Measurements from ENCODE around the gene DDRGK1. TPM values are rescaled to one million over a fixed set of nuclear protein-coding genes. Genes with fewer than 3 reads are reported as not detected.

DDRGK1 gene
- total RNA-seq, 4 donors from 2014 or later = 76.7 to 117 (median 89.9) TPM

- no peak for DNase-seq (ENCODE audit: low spot score in 2 of 2)
Measured at GRCh38 chr20:3248167-3248992, 43.9 kb upstream of the DDRGK1 start.

GRCh38 chr20:3247638-3248037 lies 43.2 kb upstream of the DDRGK1 start:
- H3K27ac ChIP-seq = no peak overlapping the region
- 58 to 60% methylated on average over 4 of the region's 4 CpGs for WGBS, 2 donors

More at GRCh38 chr20:3248167-3248992, 43.9 kb upstream of the DDRGK1 start:
- no peak overlapping the region for H3K27ac ChIP-seq
- peak overlapping the region in 2 of 4 donors; percentile 5 to 12 for H3K4me3 ChIP-seq
- H3K9me3 ChIP-seq = no peaks in the 10 kb centered on the region
- H3K4me1 ChIP-seq = peaks cover 0 to 15% (median 7%) of the 10 kb centered on the region in 4 donors
- peaks cover 0 to 39% (median 0%) of the 10 kb centered on the region in 3 donors for H3K36me3 ChIP-seq
- no peak for TF ChIP-seq EP300 (IDR thresholded peaks at IDR 0.05)
- no peak for TF ChIP-seq POLR2A (IDR thresholded peaks at IDR 0.05)
- TF ChIP-seq CTCF (IDR thresholded peaks at IDR 0.05) = no peak
- peaks cover 0 to 8% of the 10 kb centered on the region in 2 donors for H3K27me3 ChIP-seq
- 12 to 13% methylated on average over 37 to 53 of the region's 53 CpGs for WGBS, 2 donors

GRCh38 chr20:3246682-3247081 lies 42.2 kb upstream of the DDRGK1 start:
- peaks cover 0 to 15% (median 7%) of the 10 kb centered on the region in 4 donors for H3K4me1 ChIP-seq
- no peak overlapping the region for H3K27ac ChIP-seq
- WGBS, 2 donors = 81 to 90% methylated on average over 1 of the region's 1 CpG
- no peak for TF ChIP-seq EP300 (IDR thresholded peaks at IDR 0.05)
- TF ChIP-seq CTCF (IDR thresholded peaks at IDR 0.05) = no peak
- TF ChIP-seq POLR2A (IDR thresholded peaks at IDR 0.05) = no peak
- no peak for DNase-seq (ENCODE audit: low spot score in 2 of 2)
- H3K36me3 ChIP-seq = peaks cover 0 to 22% (median 0%) of the 10 kb centered on the region in 3 donors
- H3K9me3 ChIP-seq = no peaks in the 10 kb centered on the region
- no peak overlapping the region for H3K4me3 ChIP-seq
- H3K27me3 ChIP-seq = peaks cover 0 to 9% of the 10 kb centered on the region in 2 donors

More at GRCh38 chr20:3247638-3248037, 43.2 kb upstream of the DDRGK1 start:
- H3K36me3 ChIP-seq = peaks cover 0 to 32% (median 0%) of the 10 kb centered on the region in 3 donors
- TF ChIP-seq POLR2A (IDR thresholded peaks at IDR 0.05) (no peak), EP300 (IDR thresholded peaks at IDR 0.05) (no peak), CTCF (IDR thresholded peaks at IDR 0.05) (no peak)
- H3K4me3 ChIP-seq = no peak overlapping the region
- DNase-seq (ENCODE audit: low spot score in 2 of 2) = no peak
- H3K27me3 ChIP-seq = peaks cover 0 to 8% of the 10 kb centered on the region in 2 donors
- peaks cover 0 to 15% (median 7%) of the 10 kb centered on the region in 4 donors for H3K4me1 ChIP-seq
- H3K9me3 ChIP-seq = no peaks in the 10 kb centered on the region

- no peak overlapping the region for H3K27ac ChIP-seq
- DNase-seq (ENCODE audit: low spot score in 2 of 2) = no peak
- no peak for TF ChIP-seq EP300 (IDR thresholded peaks at IDR 0.05)
- TF ChIP-seq POLR2A (IDR thresholded peaks at IDR 0.05) = no peak
- no peak for TF ChIP-seq CTCF (IDR thresholded peaks at IDR 0.05)
- peaks cover 0 to 12% (median 0%) of the 10 kb centered on the region in 3 donors for H3K36me3 ChIP-seq
- no peaks in the 10 kb centered on the region for H3K9me3 ChIP-seq
- H3K4me3 ChIP-seq = no peak overlapping the region
- peaks cover 0 to 19% of the 10 kb centered on the region in 2 donors for H3K27me3 ChIP-seq
- 54 to 55% methylated on average over 4 of the region's 4 CpGs for WGBS, 2 donors
- peaks cover 0 to 15% (median 7%) of the 10 kb centered on the region in 4 donors for H3K4me1 ChIP-seq
Measured at GRCh38 chr20:3245711-3246110, 41.2 kb upstream of the DDRGK1 start.

- Histone ChIP-seq H3K27ac (no peak overlapping the region), H3K36me3 (peaks cover 0 to 7% (median 0%) of the 10 kb centered on the region in 3 donors), H3K9me3 (no peaks in the 10 kb centered on the region), H3K4me3 (no peak overlapping the region), H3K4me1 (peaks cover 0 to 15% (median 7%) of the 10 kb centered on the region in 4 donors), H3K27me3 (peaks cover 0 to 24% of the 10 kb centered on the region in 2 donors)
- WGBS, 2 donors = 56 to 75% methylated on average over 2 of the region's 2 CpGs
- no peak for DNase-seq (ENCODE audit: low spot score in 2 of 2)
- TF ChIP-seq POLR2A (IDR thresholded peaks at IDR 0.05) = no peak
- TF ChIP-seq CTCF (IDR thresholded peaks at IDR 0.05) = no peak
- TF ChIP-seq EP300 (IDR thresholded peaks at IDR 0.05) = no peak
Measured at GRCh38 chr20:3245156-3245555, 40.7 kb upstream of the DDRGK1 start.

Data from tibial nerve (tissue), 4 donors.